DMS 273 (cell line): ENCODE measurements around the gene DUSP1.
"Not testable (repeated sequence)": the region's sequence is repeated elsewhere in the genome, so short reads cannot be mapped to it uniquely, and the experiment has no call there.

Experiments
- DNase-seq: peaks from one replicate; lab custom pipeline; 2025; ENCODE audit not compliant: unreplicated experiment; lab: John Stamatoyannopoulos, UW

Gene DUSP1

GRCh38 chr5:172770675-172771438 is at the start of gene DUSP1:
DUSP1 (minus strand) TSS chr5:172771195; CDS start chr5:172770952, 243 bp downstream.
- peak; percentile 98 for DNase-seq

GRCh38 chr5:172820046-172820767 is 49.2 kb upstream of the DUSP1 start:
- no peak for DNase-seq

GRCh38 chr5:172819569-172819968 is 48.6 kb upstream of the DUSP1 start:
- no peak for DNase-seq

- DNase-seq: no peak
These were observed 47.1 kb upstream of the DUSP1 start for GRCh38 chr5:172818081-172818480.

GRCh38 chr5:172817664-172818063 is 46.7 kb upstream of the DUSP1 start:
- DNase-seq: no peak

- DNase-seq: peak; percentile 46
These were observed 46.0 kb upstream of the DUSP1 start for GRCh38 chr5:172816925-172817562.

GRCh38 chr5:172815631-172816030 is 44.6 kb upstream of the DUSP1 start:
- no peak for DNase-seq

- DNase-seq: not testable (repeated sequence)
These were observed 40.0 kb upstream of the DUSP1 start for GRCh38 chr5:172810996-172811395.

GRCh38 chr5:172809774-172810173 is 38.8 kb upstream of the DUSP1 start:
- no peak for DNase-seq

- no peak for DNase-seq
These were observed 36.8 kb upstream of the DUSP1 start for GRCh38 chr5:172807766-172808311.

GRCh38 chr5:172806897-172807672 is 36.1 kb upstream of the DUSP1 start:
- DNase-seq: no peak

- DNase-seq: no peak
These were observed 34.8 kb upstream of the DUSP1 start for GRCh38 chr5:172805736-172806255.

- DNase-seq: no peak
These were observed 34.2 kb upstream of the DUSP1 start for GRCh38 chr5:172805018-172805683.

GRCh38 chr5:172802567-172803176 is 31.7 kb upstream of the DUSP1 start:
- no peak for DNase-seq

GRCh38 chr5:172802112-172802511 is 31.1 kb upstream of the DUSP1 start:
- no peak for DNase-seq

GRCh38 chr5:172801179-172801671 is 30.2 kb upstream of the DUSP1 start:
- no peak for DNase-seq

GRCh38 chr5:172800088-172800551 is 29.1 kb upstream of the DUSP1 start:
- DNase-seq: no peak

- DNase-seq: no peak
These were observed 28.4 kb upstream of the DUSP1 start for GRCh38 chr5:172799416-172799815.
